ENCODE results near the gene PAX7. TPM values are rescaled to one million over a fixed set of nuclear protein-coding genes. Genes with fewer than 3 reads are reported as not detected.

The PAX7 gene
- total RNA-seq, 1 donor from 2014 or later: not detected

DNA sequence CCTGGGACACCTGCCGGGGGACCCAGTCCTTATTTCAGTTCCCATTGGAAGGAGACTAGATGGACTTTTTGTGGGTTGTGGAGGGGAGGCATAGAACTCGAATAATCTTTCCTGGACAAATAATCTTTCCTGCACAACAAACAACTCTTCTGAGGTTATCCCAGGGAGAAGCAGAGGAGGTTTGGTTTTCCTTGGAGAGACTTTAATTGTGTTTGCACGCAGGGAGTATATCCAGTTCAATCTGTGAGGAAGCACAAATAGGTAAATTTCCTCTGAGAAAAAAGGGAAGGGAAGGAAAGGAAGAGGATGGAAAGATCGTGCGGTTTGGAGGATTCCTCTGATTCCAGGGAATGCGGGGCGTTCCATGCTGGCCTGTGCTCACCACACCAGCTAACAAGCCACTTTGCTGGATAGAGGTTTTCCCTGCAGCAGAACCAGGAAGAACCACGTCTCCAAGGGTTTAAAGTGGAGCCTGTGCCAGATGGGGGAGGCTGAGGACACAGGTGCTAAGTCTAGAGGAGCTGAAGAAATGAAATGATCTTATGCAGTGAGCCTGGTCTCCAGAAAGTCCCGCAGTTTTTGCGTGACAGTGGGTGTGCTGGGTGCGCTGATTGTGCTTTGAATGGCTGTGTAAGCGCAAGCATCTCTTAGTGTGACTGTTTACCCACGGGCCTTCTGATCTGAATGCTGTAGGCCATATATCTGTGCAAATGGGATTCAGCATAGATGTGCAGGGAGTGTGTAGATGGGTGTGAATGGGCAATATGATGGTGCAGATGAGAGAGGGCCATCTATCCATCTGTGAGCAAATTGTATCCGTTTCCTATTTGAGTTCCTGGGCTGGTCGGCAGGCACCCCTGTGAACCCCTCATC lies 7.6 kb downstream of the PAX7 start:
- Histone ChIP-seq H3K27me3 (peaks cover 98% of the 10 kb centered on the region), H3K27ac (no peak overlapping the region), H3K9me3 (no peaks in the 10 kb centered on the region), H3K36me3 (no peaks in the 10 kb centered on the region), H3K4me1 (no peaks in the 10 kb centered on the region), H3K4me3 (no peak overlapping the region)
- intact Hi-C loops (cut with DNase I): no loop called here
- no peak for ATAC-seq
- TF ChIP-seq, protein P1, sequence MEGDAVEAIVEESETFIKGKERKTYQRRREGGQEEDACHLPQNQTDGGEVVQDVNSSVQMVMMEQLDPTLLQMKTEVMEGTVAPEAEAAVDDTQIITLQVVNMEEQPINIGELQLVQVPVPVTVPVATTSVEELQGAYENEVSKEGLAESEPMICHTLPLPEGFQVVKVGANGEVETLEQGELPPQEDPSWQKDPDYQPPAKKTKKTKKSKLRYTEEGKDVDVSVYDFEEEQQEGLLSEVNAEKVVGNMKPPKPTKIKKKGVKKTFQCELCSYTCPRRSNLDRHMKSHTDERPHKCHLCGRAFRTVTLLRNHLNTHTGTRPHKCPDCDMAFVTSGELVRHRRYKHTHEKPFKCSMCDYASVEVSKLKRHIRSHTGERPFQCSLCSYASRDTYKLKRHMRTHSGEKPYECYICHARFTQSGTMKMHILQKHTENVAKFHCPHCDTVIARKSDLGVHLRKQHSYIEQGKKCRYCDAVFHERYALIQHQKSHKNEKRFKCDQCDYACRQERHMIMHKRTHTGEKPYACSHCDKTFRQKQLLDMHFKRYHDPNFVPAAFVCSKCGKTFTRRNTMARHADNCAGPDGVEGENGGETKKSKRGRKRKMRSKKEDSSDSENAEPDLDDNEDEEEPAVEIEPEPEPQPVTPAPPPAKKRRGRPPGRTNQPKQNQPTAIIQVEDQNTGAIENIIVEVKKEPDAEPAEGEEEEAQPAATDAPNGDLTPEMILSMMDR (IDR thresholded peaks at IDR 0.05): no peak
- no peak for DNase-seq

DNA sequence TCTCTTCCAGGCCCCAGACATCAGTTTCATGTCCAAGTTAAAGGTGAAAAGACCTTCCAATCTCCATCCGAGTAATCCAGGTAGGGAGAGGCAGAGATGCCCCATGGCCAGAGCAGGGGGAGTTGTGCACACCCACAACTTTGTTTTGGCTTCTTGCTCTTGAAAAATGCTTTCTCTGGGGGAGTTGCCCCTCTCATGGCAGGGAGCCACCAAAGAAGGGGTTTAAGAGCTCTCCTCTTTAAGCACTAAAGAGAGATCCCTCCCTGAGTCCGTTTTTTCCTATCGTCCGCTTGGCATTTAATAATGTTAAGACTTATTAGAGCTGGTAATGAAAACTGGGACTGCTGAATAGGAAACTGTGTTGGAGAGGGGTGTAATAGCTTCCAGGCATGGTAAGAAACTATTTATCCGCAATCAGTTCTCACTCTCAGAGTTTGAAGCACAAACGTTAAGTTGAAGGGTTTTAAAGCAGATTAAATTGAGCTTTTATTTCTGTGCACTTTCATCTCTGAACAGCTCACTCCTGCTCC lies 8.3 kb downstream of the PAX7 start:
- intact Hi-C loops (cut with DNase I): no loop called here
- Histone ChIP-seq H3K27ac (no peak overlapping the region), H3K27me3 (peaks cover 98% of the 10 kb centered on the region), H3K4me3 (no peak overlapping the region), H3K4me1 (no peaks in the 10 kb centered on the region), H3K36me3 (no peaks in the 10 kb centered on the region), H3K9me3 (no peaks in the 10 kb centered on the region)
- DNase-seq: no peak
- ATAC-seq: no peak
- TF ChIP-seq, protein P1 (IDR thresholded peaks at IDR 0.05): no peak

DNA sequence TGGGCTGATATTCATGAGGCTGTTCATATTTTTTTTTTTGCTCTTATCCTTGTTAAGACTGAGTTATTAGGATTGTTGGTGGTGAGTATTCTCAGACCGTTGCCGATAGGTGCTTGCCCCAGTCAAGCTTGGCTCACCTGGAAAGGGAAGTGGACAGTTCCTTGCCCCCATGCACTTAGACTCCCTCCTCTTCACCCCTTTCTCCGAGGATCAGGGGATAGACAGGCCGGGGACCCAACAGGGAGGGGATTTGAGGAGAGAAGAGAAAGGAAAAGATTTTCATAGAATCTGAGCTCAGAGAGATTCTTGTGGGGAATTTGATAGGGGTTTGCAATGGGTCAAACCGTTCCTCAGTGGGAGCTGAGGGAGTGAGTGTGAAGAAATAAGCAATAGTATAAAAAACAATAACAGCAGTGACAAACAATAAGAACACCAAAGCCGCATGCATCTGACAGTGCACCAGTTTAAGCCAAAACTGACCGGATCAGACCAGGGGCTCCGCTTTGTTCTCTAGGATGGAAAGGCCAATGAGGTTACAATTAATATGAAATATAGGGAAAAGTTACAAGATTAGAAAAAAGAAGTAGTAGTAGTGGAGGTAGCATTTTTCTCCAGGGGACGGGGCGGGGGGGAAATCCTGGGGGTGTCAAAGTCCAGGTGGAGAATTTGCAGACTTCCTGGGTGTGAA lies 8.9 kb downstream of the PAX7 start:
- TF ChIP-seq, protein P1 (IDR thresholded peaks at IDR 0.05): no peak
- ATAC-seq (no peak), DNase-seq (no peak)
- Histone ChIP-seq H3K36me3 (no peaks in the 10 kb centered on the region), H3K27ac (no peak overlapping the region), H3K9me3 (no peaks in the 10 kb centered on the region), H3K4me1 (no peaks in the 10 kb centered on the region), H3K27me3 (peaks cover 98% of the 10 kb centered on the region), H3K4me3 (no peak overlapping the region)
- intact Hi-C loops (cut with DNase I): no loop called here

DNA sequence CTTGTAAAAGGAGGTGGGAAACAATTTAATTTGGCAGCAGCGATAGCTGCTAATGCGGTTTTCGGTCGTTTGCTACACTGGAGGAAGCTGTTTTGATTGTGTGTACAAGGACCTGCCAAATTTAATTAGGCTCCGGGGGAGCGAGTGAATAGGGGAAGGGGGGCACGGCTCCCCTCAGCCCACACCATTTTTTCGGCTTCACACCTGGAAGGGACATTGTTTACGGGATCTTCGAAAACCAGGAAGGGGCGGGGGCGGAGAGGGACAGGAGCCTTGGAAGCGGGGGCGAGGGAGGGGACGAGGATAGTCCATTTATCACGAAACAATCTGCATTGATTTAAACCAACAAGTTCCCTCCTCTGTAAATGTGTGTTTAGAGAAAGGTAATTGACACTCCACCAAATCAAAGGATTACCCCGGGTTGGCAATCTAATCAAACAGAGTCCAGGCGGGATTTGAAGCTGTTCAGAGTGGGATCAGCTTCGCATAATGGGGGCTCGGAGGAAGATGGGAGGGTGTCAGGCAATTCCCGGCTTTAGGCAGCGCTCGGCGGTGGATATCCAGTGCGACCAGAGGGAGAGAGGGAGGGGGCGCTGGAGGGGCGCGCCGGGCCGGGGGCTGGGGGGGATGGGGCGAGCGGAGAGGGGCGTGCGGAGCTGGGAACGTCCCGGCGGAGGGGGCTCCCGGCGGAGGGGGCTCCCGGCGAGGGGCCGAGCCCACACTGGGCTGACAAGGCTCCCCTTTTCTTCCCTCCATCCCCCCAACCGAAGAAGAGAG lies 9.8 kb downstream of the PAX7 start:
- no peak for ATAC-seq
- H3K27ac ChIP-seq: no peak overlapping the region
- peaks cover 100% of the 10 kb centered on the region for H3K27me3 ChIP-seq
- H3K4me1 ChIP-seq: no peaks in the 10 kb centered on the region
- DNase-seq: no peak
- H3K9me3 ChIP-seq: no peaks in the 10 kb centered on the region
- no peaks in the 10 kb centered on the region for H3K36me3 ChIP-seq
- intact Hi-C loops (cut with DNase I): no loop called here
- TF ChIP-seq, protein P1 (IDR thresholded peaks at IDR 0.05): no peak
- no peak overlapping the region for H3K4me3 ChIP-seq
